GM18873 (cell line): ENCODE measurements around the gene PLA2G4E.

Experiments
- ATAC-seq: cut with Tn5 transposase; IDR thresholded peaks from one replicate; pipeline ENCODE4 v1.9.1; 2021; ENCODE audit warnings: mild to moderate bottlenecking, moderate library complexity, moderate number of reproducible peaks; ENCODE audit not compliant: unreplicated experiment, low FRiP score

PLA2G4E gene

GRCh38 chr15:41939986-41940385 is 80.9 kb downstream of the PLA2G4E start:
- ATAC-seq: no peak

DNA sequence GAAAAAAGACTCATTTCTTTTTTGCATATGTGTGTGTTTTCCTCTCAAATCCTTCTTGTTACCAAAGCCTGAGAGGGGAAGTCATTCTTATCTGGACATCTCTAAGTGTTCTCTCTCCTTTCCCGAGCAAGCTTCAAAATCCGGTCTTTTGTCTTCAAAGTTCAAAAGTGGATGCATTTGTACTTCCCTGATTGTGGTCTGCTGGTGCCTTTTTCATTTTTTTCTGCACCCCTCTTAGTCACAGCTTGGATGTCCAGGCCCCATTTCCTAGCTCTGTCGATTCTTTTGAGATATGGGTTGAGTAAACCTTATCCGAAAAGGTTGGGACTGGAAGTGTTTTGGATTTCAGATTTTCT is 83.3 kb downstream of the PLA2G4E start:
- ATAC-seq: no peak

GRCh38 chr15:41936649-41937567 is 83.9 kb downstream of the PLA2G4E start:
- ATAC-seq: no peak

DNA sequence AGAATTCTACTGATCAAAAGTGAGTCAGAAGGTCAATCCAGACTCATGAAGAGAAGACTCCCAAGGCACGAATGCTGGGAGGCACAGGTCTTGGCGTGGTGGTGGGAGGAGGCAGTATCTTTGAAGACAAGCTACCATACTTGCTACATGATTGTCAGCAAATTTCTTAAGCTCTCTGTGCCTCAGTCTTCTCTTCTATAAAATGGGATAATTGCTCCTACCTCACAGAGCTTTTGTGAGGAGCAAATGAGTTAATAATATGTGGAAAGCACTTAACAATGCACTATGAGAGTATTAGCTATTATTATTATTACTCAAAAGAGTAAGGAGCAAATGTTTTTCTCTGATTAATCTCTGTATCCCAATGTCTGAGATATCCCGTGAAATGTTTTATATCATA is 84.7 kb downstream of the PLA2G4E start:
- ATAC-seq: no peak

GRCh38 chr15:41935566-41936020 is 85.2 kb downstream of the PLA2G4E start:
- no peak for ATAC-seq

- no peak for ATAC-seq
Observed at GRCh38 chr15:41934843-41935242, 86.0 kb downstream of the PLA2G4E start.

DNA sequence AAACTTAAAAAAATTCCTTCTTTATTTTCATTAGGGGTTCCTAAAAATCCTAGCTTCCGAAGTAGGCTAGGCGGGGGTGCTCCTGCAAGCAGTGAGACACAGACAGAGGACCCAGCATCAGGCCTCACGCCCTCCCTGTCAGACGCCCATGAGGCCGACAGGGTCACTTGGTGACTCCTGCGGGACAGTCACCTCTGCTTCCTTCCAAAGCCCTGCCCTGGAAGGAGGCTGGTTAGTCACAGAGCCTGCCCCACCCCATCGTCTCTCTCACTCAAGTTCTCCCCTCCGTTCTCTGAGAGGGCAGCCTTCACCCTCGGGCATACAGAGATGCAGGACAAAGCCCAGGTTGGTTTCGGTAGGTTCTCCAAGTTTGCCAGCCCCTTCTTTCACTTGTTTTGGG is 87.1 kb downstream of the PLA2G4E start:
- no peak for ATAC-seq

GRCh38 chr15:41933326-41933725 is 87.5 kb downstream of the PLA2G4E start:
- no peak for ATAC-seq

- no peak for ATAC-seq
Observed at GRCh38 chr15:41932511-41933289, 88.1 kb downstream of the PLA2G4E start.

DNA sequence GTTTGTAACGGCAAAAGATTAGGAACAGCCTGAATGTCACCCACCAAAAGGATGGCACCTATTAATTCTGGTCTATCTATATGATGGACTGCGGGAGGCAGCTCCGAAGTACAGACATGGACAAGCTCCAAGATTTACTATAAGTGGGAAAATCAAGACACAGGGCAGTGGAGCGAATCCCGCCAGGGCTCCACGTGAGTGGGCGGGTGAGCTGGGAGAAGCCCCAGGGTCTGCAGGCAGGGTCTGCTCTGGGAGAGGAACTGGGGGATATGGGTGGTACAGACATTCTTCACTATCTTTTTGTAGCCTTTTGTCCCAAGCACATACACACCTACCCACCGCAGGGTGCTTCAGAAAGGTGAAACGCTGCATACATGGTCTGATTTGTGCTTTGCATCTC is 88.7 kb downstream of the PLA2G4E start:
- no peak for ATAC-seq
